Measurements from ENCODE around the gene RAB20.
"Not testable (repeated sequence)": the region's sequence is repeated elsewhere in the genome, so short reads cannot be mapped to it uniquely, and the experiment has no call there.

RAB20 gene

DNA sequence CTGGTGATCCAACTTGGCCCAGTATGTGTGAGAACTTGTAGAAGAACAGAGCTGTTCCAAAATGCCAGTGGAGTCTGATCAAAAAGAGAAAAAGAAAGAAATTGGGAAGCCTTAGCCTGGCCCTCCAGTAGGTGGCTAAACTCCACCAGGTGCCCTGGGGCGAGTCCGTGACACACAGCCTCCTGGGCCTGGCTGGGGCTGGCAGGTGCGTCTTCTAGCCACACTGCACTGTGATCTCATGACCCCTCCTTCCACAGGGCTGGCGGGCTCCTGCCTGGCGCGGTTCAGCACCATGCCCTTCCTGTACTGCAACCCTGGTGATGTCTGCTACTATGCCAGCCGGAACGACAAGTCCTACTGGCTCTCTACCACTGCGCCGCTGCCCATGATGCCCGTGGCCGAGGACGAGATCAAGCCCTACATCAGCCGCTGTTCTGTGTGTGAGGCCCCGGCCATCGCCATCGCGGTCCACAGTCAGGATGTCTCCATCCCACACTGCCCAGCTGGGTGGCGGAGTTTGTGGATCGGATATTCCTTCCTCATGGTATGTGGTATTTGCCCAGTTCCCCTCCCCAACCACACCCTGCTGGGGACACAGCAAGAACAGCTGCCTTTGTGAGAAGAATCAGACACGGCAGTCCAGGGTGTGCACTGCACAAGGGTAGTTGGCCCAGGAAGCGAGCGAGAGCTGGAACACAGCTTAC, 53.7 kb downstream of the RAB20 start:
- DNase-seq: no peak

DNA sequence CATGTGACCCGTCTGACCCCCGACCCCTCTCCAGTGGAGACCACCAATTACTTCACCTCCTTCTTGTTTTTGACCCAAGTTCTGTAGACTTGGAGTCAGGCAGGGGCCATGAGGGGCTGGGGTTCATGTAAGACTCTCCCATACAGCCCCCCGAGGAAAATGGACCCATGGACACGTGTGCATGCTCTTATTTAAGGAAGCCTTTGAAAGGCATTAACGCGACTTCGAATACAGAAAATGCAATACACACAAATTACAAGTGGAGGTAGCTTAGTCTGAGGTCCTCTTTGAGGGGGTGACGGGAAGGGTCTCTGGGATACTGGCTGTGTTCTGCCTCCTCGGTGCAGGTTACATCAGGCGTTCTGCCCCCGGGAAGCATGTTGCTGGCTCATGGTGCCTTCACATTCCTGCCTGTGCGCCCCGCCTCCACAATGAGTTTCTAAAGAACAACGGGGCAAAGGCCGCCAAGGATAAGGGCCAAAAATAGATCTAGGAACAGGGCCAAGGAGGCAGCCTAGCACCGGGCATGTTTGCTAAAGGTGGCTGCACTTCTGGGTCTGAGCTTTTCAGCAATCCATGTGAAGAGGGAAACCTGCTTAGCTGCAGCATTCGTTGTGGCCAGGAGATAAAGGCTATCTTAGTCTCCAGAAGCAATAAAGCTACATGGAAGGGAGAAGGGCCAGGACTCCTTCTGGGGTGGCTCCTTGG, 54.5 kb downstream of the RAB20 start:
- no peak for DNase-seq

DNA sequence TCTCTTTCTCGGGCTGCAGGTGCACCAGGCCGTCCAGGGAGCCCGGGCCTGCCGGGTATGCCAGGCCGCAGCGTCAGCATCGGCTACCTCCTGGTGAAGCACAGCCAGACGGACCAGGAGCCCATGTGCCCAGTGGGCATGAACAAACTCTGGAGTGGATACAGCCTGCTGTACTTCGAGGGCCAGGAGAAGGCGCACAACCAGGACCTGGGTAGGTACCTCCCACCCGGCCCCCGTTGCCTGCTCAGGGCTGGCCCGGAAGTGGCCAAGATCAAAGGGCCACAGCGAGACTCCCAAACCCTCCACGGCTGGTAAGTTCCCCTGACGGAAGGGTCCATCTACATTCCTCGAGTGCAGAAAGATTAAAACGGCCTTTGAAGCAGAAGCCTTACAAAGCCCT, 55.1 kb downstream of the RAB20 start:
- no peak for DNase-seq

DNA sequence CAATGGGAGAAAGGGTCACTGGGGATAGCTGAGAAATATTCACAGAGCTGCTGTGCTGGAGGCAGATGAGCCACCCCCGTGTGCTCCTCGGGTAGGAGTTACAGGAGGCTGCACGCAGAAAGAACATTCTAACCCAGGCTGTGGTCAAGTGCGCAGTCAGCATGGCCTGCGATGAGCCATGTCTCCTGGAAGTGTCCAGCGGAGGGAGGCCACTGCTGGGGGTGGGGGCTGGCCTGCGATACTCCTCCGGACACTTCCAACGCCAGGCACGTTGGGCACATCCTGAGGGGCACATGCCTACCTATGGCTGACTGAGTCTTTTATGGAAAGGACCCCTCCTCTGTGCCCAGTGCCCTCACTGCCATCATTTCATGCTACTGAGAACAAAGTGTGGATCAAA, 55.9 kb downstream of the RAB20 start:
- no peak for DNase-seq

DNA sequence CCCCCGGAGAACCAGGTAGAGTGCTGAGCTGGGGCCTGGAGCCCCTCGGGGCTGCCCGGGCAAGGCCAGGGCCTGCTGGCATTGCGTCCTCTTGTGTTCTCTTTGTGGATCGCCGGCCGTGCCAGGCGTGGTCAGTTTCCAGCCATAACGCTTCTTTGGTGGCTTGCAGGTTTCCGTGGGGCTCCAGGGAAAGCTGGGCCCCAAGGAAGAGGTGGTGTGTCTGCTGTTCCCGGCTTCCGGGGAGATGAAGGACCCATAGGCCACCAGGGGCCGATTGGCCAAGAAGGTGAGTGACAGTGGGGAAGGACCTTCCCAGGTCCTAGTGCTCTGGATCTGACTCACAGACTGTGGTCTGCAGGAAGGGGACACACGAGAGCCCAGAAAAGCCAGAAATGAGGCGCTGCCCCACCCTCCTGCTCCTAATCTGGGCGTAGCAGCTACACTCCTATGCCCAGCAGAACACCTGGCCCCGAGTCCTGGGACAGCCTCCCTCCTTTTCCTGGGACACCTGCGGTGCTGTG, 57.5 kb downstream of the RAB20 start:
- DNase-seq: no peak

DNA sequence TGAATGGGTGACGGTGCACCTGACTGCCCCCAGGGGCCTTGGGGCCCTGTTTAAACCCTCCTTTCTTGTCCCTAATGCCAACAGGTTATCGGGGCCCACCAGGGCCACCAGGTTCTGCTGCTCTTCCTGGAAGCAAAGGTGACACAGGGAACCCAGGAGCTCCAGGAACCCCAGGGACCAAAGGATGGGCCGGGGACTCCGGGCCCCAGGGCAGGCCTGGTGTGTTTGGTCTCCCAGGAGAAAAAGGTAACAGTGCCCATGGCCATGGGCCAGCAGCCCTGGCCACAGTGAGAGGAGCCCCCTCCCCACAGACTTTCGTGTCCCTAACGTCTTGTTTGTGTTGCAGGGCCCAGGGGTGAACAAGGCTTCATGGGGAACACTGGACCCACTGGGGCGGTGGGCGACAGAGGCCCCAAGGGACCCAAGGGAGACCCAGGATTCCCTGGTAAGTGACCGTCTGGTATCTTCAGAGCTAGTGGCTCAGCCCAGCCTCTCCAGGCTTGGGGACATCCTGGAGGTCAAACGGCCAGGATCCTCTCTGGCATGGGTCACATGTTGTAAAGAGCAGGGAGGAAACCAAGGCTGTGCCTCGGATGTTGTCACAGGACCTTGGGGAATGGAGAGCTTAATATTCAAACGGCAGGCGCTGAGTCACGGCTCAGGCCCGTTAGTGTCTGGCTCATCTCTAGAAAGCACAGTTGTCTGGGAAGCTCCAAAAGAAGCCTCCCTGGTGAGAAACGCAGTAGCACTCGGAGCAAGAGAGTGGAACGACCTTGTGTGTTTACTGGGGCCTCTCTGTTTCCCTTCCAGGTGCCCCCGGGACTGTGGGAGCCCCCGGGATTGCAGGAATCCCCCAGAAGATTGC, 58.3 kb downstream of the RAB20 start:
- DNase-seq: no peak

DNA sequence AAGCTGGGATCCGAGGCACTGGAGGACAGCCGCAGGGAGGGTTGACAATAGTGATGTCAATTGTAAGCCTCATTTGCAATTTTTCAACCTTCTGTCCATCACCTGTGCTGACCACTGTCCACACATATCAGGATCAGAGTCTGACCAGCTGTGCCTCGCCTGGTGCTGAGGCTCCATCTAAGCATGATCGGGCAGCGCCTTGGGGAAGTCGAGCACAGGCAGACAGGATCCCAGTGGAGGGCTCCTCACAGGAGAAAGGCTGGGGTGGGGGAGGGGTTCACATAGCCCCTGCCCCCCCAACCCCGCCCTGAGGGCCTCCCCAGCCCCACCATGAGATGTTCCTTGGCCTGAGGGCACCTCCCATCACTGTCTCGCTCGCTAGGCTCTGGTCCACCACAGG, 60.3 kb downstream of the RAB20 start:
- no peak for DNase-seq

DNA sequence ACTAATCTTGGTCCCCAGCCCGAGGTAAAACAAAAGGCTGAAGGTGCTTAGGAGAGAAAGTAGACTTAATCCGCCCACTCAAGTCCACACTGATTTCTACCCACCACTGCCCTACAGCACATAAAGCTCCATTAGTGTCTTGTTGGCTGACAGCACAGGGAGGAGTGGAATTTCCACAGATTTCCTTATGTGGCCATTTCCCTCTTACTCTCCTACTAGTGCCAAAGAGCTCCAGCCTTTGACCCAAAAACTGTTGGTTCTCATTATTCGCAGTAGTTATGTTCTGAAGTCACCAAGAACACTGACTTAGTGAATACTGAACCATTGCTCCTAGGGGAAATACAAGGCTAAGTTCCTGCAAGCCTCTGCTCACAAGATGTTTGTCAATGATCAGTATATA, 61.2 kb downstream of the RAB20 start:
- no peak for DNase-seq

DNA sequence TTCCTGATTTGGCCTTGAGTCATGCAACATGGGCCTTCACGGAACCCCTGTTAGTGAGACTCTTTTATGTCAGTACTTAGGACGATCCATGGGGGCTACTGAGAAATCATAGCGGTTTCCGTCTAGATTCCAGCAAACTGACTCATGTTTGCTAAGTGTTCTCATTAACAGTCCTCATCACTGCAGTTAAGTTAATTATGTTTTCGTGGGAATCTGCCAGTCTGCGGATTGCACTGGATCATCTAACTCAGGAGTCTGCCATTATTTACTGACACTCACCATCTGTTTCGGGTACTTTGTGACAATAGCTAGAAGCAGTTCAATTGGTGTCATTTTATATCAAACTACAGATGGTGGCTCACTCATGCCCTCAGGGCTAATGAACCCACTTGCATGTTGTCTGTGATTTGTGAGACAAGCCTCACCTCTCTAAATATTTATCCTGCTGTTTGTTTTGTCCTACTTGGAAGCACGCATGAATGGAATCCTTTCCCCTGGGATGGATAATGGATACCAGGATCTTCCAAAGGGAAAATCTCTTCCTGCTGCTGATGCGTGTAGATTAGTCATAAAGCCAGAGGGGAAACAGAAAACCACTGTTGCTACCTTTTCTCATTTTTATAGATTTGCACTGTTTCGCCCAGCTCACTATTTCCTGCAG, 61.8 kb downstream of the RAB20 start:
- peak; percentile 95 for DNase-seq

DNA sequence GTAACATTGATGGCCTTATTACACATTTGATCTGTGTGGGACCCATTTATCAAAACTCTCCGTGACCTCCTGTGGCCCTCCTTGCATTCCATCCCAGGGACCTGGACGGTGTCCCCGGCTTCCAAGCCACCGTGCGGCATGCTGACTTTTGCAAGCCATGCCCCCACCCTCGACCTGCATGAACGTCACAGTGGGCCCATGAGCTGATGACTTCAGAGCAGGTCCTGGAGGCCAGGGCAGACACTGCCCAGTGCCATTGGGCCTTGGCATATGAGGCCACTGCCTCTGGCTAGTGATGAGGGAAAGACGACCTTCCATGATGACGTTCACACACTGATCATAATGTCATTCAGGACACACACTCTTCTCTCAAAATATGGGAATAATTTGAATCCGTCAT, 62.8 kb downstream of the RAB20 start:
- DNase-seq: no peak

DNA sequence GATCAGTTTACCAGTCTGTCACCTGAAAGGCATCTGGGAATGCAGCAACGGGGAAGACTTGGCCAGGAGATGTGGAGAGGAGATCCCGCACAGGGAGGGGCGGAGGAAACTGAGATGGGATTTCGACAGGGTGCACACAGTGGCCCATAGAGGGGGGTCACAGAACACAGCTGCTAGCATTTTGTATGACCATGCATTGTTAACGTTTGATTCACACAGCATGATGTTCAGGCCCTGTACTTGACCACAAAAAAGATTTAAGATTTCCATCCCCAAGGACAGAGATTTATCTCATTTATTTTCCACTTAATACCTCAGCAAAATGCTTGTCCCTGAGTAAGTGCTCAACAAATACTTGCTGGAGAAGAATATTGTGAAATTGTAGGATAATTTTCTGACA, 63.2 kb downstream of the RAB20 start:
- DNase-seq: no peak

DNA sequence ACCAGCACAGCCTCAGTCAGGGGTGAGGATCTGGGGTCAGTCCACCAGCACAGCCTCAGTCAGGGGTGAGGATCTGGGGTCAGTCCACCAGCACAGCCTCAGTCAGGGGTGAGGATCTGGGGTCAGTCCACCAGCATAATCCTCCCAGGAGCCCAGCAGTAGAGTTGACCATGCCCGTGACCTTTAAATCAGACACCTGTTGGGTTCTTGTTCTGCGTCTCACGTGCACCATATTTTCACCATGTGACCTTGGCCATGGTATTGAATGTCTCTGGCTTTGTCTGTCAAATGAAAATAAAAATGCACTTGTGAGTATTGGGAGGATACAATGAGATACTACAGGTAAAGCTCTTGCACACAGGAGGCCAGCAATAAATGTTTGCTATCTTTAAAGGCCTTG, 63.6 kb downstream of the RAB20 start:
- DNase-seq: not testable (repeated sequence)

DNA sequence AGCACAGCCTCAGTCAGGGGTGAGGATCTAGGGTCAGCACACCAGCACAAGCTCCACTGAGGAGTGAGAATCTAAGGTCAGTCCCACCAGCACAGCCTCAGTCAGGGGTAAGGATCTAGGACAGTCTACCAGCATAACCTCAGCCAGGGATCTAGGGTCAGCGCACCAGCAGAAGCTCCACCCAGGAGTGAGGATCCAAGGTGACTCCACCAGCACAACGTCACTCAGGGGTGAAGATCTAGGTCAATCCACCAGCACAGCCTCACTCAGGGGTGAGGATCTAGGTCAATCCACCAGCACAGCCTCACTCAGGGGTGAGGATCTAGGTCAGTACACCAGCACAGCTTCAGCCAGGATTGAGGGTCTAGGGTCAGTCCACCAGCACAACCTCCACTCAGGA, 64.5 kb downstream of the RAB20 start:
- no peak for DNase-seq

DNA sequence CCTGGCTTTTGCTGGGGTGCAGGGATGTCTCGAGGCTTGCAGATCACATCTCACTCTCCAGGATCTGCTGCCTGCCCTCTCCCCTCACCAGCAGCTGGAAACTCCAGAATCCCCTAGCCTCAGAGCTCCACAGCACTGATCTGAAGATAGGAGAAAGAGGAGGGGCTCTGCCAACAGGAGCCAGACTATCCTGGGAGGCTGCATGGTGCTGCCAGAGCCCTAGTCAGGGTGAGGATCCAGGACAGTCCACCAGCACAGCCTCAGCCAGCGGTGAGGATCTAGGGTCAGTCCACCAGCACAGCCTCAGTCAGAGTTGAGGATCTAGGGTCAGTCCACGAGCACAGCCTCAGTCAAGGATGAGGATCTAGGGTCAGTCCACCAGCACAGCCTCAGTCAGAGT, 65.2 kb downstream of the RAB20 start:
- no peak for DNase-seq

DNA sequence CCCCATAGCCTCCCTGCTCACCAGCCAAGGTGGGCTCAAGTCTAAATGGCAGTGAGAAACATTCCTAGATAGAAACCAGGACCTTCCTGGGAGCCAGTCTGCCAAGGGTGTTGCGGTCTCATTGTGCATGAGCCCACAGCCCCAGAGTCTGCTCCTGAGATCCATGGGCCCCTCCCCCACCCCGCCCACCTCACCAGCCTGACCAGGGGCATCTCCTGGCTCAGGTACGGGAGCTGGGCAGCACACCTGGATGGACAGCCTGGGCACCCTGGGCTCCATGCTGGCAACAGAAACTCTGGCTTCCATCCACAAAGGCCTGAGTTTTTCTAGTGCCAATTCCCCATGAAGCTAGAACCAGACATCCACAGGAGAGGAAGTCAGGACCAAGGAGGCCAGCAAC, 65.6 kb downstream of the RAB20 start:
- DNase-seq: no peak

DNA sequence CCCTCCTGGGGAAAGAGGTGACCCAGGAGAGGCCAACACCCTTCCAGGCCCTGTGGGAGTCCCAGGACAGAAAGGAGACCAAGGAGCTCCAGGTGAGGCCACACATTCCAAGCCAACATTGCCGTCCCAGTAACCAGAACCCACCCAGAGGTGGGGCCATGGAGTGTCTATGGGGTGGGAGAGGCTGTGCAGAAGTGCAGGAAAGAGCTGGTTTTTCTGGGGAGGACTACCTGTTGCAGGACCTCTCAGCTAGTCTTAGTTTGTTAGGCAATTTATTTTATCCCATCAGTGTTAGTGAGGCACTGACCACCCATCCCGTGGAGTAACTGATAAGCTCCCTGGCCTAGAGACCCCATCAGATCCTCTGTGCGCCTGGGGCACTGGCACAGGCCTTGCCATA, 66.1 kb downstream of the RAB20 start:
- no peak for DNase-seq

DNA sequence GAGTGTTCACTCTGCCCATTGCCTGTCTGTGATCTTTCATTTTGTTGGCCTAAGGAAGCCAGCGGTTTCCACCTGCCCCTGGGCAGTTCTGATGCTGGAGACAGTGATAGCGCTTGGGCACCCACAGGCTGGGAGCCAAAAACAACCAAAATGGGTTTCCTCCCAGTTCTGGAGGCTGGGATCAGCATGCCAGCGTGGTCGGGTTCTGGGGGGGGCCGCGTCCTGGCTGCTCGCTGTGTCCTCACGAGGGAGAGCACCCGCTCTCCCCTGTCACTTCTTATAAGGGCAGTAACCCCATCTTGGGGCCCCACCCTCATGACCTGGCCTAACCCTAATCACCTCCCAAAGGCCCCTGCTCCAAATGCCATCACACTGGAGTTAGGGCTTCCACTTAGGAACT, 67.9 kb downstream of the RAB20 start:
- DNase-seq: no peak

DNA sequence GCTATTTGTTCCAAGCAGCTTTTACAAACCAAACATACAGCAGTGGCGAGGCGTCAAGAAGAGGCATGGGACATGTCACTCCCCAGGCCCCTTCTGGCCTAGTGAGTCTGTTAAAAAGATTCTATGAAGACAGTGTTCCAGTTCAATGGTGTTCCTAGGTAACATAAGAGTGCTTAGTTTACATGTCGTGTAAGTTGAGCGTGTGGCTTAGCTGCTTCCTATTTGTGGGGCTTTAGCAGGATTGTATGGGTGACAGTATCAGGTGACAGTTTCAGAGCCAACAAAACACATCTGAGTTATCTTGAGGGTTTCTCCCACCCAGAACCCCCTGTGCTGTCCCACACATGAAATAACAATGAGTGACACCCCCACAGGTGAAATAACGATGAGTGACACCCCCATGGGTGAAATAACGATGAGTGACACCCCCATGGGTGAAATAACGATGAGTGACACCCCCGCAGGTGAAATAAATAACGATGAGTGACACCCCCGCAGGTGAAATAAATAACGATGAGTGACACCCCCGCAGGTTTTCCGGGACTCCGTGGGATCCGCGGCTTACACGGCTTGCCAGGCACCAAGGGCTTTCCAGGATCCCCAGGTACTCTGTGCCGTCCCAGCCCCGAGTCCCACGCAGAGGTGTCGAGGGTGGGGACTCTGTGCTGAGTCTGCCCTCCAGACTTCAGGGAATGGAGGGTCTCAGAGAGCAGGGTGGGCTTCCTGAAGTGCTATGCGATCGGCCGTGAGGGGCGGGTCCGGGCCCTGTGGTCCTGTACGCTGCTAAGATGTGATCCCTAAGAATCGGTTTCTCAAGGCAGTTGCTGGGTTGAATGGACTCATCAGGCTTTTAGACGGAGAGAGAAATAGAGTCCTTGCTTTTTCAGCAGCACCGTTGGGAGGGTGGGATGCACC, 68.6 kb downstream of the RAB20 start:
- DNase-seq: no peak

DNA sequence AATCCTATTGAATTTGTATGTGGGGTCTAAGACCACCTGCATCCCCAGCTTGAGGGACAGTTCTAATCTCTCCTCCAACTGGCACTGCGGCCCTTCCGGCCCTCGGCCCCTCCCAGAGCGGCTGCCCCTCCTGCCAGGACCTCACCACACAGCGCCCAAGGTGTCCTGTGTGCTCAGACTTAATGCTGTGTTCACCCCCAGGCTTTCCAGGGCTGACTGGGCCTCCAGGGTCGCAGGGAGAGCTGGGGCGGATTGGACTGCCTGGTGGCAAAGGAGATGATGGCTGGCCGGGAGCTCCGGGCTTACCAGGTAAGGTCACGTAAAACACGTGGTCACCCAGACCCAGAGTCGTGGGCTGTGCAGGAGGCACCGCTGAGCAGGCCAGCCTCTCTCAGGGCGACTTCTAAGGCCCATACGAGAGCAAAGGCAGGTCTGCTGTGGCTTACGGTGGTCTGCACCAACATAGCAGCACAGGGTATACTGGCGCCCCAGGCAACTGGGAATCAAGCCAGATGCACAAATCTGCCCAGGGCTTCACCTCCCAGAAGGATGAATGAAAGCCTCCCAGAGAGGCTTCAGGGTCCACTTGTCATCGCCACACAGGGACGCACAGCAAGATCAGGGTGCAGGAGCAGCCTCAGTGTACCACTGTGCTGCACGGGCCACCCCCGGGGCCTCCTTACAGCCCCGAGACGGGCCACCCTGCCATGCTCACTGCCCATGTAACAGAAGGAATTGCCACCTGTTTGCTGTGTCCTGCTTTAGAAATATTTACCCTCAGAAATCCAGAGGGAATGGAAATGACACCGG, 69.4 kb downstream of the RAB20 start:
- no peak for DNase-seq

DNA sequence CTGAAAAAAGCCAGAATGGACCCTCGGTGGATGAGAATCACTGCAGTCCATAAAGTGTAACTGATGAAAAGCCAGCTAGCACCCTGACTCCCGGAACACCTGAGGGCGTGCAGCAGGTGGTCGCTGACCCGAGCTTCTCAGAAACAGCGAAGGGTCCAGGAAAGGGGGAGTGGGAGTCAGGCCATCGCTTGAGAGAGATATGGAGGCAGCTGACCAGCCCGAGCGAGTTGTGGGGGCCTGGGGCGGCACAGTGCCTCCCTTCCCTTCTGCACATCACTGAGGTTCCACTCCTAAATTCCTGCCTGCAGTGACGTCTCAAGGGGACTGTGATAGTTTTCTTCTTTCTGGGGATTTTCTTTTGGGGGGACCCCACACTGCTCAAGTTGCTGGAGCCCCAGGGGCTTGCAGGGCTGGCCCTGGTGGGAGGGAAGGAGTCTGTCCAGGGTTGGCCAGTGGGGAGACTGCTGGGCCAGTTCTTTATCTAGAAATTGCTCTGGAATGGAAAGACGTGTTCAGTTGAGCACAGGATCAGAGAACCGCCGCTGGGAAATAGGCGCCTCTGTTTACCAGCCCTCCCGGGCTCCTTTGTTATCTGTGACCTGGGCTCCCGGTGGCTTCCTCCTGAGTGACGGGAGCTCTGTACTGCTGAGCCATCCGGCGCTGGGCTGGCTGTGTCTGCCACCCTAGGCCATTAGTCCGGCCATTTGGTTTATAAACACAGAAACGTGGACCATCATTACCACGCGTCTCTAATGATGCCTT, 71.3 kb downstream of the RAB20 start:
- DNase-seq: no peak

Data from COR-L47 (cell line).